Measurements from ENCODE around the gene MALAT1. TPM values are rescaled to one million over a fixed set of nuclear protein-coding genes. Genes with fewer than 3 reads are reported as not detected.

The MALAT1 gene
- total RNA-seq, 1 donor from 2014 or later = 12,130 TPM

DNA sequence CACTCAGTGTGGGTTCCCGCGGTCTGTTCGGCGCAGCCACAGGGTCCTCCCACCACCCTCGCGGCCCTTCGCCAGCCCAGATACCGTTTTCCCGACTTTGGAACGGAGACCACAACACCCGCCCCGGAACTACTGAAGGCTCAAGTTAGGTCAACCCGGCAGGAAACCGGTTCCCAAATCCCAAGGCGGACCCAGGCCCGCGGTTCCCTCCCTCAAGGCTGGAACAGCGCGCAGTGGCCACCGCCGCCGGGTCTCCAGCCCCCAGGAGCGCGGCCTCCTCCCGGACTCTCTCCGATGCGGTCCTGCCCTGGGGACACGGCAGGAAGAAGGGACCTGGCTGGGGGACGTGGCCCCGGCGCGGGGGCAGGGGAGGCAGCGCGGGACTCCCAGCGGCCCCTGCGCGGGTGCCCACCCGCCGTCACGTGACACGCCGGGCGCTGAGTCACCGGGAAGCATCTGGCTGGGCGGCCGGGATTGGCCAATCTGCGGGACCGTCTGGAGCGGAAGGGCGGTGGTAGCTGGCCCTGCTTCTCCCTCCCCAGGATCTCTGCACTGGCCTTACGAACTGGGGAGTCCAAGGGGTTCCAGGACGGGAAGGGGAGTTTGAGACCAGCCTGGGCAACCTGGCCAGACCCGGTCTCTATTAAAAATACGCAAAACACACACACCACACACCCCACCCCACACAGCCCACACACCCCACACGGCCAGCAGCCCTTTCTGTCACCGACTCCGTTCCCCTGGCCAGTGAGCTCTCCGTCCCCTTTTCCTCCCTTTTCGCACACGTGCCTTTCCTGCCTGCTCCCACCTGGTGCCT lies 21.5 kb upstream of the MALAT1 start:
- peak; percentile 99 for DNase-seq (ENCODE audit: low spot score)
- H3K9me3 Mint-ChIP-seq (ENCODE audit: low read depth) = no peaks in the 10 kb centered on the region
- H3K4me3 Mint-ChIP-seq (ENCODE audit: unreplicated experiment) = peak overlapping the region; percentile 86
- no peaks in the 10 kb centered on the region for H3K27me3 Mint-ChIP-seq (ENCODE audit: low read depth)
- peak overlapping the region; percentile 99 for H3K27ac Mint-ChIP-seq (ENCODE audit: unreplicated experiment)
- H3K36me3 Mint-ChIP-seq (ENCODE audit: low read depth) = no peaks in the 10 kb centered on the region
- TF ChIP-seq CTCF (IDR thresholded peaks at IDR 0.05) = no peak
- peaks cover 56% of the 10 kb centered on the region for H3K4me1 Mint-ChIP-seq (ENCODE audit: low read depth)

DNA sequence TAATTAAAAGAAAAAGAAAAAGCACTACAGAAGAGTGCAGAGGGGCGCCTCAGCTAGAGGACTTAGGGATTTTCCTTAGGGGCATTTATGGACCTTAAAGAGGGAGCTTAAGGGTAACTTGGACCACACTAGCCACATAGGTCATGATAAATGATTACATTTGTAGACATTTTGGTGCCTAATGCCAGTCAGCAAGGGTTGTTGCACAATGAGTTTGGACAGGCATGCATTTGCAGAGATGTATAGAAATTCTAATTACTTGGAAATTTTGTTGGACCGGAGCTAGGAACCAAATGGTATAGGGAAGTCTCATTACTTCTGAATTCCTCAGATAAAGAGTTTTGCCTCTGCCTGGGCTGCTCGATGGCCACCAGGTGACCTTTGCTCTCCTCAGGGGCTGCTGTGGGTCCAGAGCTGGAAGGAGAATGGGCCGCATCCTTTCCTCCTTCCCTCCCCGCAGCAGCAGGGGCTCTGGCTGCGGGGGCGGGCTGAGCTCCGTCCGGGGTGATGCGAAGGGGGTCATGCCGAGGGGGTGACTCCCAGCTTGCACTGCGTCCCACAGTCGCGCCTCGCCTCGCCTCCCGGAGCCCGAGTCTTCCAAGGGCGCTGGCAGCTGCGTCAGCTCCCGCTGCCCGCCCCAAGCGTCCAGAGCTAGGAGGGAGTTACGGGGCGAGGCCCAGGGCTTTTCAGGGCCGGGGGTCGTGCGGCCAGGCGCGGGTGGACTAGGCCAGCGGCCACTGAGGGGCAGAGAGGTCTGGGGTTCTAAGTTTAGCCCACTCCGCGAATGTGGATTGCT lies 20.3 kb upstream of the MALAT1 start:
- no peak for TF ChIP-seq CTCF (IDR thresholded peaks at IDR 0.05)
- H3K36me3 Mint-ChIP-seq (ENCODE audit: low read depth) = no peaks in the 10 kb centered on the region
- H3K27me3 Mint-ChIP-seq (ENCODE audit: low read depth) = no peaks in the 10 kb centered on the region
- DNase-seq (ENCODE audit: low spot score) = peak; percentile 92
- no peaks in the 10 kb centered on the region for H3K9me3 Mint-ChIP-seq (ENCODE audit: low read depth)
- peak overlapping the region; percentile 91 for H3K27ac Mint-ChIP-seq (ENCODE audit: unreplicated experiment)
- H3K4me3 Mint-ChIP-seq (ENCODE audit: unreplicated experiment) = no peak overlapping the region
- H3K4me1 Mint-ChIP-seq (ENCODE audit: low read depth) = peaks cover 50% of the 10 kb centered on the region

DNA sequence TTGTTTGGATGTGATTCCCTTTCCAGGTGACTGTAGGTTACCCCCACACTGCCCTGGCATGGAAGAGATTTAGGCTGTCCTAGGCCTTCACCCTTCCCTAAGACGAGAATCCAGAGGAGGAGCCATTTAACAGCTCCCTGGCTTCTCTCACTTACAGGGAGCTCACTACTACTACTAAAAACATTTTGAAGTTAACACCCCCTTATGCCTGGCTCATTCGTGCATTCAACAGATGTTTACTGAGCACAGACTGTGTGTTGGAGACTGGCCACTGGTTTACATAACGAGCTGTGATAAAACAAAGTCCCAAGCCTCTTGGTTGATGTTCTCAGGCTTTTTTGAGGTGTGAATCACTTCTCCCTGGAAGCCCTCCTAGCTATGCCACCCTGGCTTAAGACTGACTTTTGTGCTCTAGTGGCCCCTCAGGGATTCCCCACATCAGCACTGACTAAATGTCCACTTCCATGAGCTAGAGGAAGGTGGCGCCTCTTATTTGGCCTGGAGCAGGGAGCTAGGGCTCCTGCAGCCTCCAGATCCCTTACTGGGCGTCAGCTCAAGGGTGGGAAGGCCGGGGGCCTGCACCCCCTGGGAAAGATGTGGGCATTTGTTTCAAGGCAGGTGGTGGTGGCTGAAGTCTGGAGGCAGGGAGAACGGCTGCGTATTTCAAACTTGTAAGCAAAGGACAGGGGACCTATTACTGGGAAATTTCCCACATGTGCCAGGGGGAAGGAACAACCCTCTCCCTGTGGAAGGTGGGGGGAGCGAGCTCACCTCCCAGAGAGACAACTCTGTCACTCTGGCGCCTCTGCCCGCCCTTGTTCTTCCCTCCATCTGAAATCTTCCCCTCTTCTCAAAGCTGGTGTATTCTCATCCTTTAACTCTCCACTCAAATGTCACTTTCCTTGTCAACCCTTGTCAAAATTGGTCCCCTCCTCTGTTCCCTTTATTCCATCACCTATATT lies 19.4 kb upstream of the MALAT1 start:
- DNase-seq (ENCODE audit: low spot score) = peak; percentile 59
- Mint-ChIP-seq H3K4me1 (ENCODE audit: low read depth) (peaks cover 55% of the 10 kb centered on the region), H3K36me3 (ENCODE audit: low read depth) (no peaks in the 10 kb centered on the region), H3K9me3 (ENCODE audit: low read depth) (no peaks in the 10 kb centered on the region), H3K4me3 (ENCODE audit: unreplicated experiment) (peak overlapping the region; percentile 26), H3K27ac (ENCODE audit: unreplicated experiment) (peak overlapping the region; percentile 91), H3K27me3 (ENCODE audit: low read depth) (no peaks in the 10 kb centered on the region)
- peak; percentile 71 for TF ChIP-seq CTCF (IDR thresholded peaks at IDR 0.05)

DNA sequence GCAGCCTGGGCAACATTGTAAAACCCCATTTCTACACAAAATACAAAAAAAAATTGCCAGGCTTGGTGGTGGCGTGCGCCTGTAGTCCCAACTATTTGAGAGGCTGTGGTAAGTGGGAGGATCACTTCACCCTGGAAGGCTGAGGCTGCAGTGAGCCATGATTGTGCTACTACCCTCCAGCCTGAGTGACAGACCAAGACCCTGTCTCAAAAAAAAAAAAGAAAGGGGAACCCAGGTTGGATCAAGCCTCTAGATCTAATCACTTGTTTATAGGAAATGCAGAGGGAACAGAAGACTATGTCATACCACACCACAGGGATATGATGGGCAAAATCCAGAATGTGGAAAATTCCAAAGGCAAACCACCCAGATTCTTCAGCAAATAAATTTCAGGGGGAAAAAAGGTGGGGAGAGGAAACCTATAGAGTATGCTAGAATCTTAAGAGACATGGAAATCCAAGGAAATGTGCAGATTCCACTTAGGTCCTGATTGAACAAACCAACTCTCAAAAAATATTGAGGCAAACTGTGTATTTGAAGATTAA lies 16.5 kb upstream of the MALAT1 start:
- DNase-seq (ENCODE audit: low spot score) = no peak
- Mint-ChIP-seq H3K27me3 (ENCODE audit: low read depth) (no peaks in the 10 kb centered on the region), H3K27ac (ENCODE audit: unreplicated experiment) (peak overlapping the region; percentile 93), H3K36me3 (ENCODE audit: low read depth) (no peaks in the 10 kb centered on the region), H3K9me3 (ENCODE audit: low read depth) (no peaks in the 10 kb centered on the region), H3K4me1 (ENCODE audit: low read depth) (peaks cover 70% of the 10 kb centered on the region), H3K4me3 (ENCODE audit: unreplicated experiment) (no peak overlapping the region)
- no peak for TF ChIP-seq CTCF (IDR thresholded peaks at IDR 0.05)

All from chondrocyte (in vitro differentiated cells).